CD4-positive, alpha-beta T cell (primary cell): ENCODE results near the gene NFAM1. TPM values are rescaled to one million over a fixed set of nuclear protein-coding genes. Genes with fewer than 3 reads are reported as not detected.

ENCODE experiments used
- ATAC-seq: fragments of 200-7000 bp; cut with Tn5 transposase; one replicate; pipeline ENCODE4 v1.10.0; 2022; ENCODE audit warnings: mild to moderate bottlenecking; ENCODE audit not compliant: poor library complexity
- CTCF ChIA-PET: fragments of 350-600 bp; sonication (Branson Sonifier 250); formaldehyde crosslinking; loops from one replicate; lab custom pipeline; 2021; ENCODE audit warnings: antibody characterized with exemption, inconsistent platforms; lab: Charles Lee
- POLR2A ChIA-PET: fragments of 350-600 bp; sonication (Branson Sonifier 250); formaldehyde crosslinking; loops from one replicate; lab custom pipeline; 2021; ENCODE audit warnings: antibody characterized with exemption, inconsistent platforms; lab: Charles Lee
- DNase-seq, 14 experiments: peaks; one replicate each; pipeline ENCODE4 v3.0.0-alpha.2; 2013 to 2020; ENCODE audit warnings: mixed read lengths in 2 of 14
- H3K27ac ChIP-seq, 2 donors: one replicate each; pipeline versions ENCODE4 v1.5.1 to v1.7.0; 2013; ENCODE audit warnings: low read length in 2 of 2, low read depth in 1 of 2, mild to moderate bottlenecking in 1 of 2
- H3K27me3 ChIP-seq, 2 experiments: 1 replicate in 1 of 2; 2 replicates in 1 of 2; pipeline versions ENCODE4 v1.6.1 to v1.7.0; 2013; ENCODE audit warnings: low read length in 2 of 2, control low read depth in 1 of 2, mild to moderate bottlenecking in 1 of 2, moderate library complexity in 1 of 2; ENCODE audit not compliant: insufficient read depth in 2 of 2, control insufficient read depth in 1 of 2
- H3K36me3 ChIP-seq: one replicate; pipeline ENCODE4 v1.6.1; 2013; ENCODE audit warnings: low read length, control low read depth; ENCODE audit not compliant: insufficient read depth
- H3K4me1 ChIP-seq: one replicate; pipeline ENCODE4 v1.6.1; 2013; ENCODE audit warnings: low read length, control low read depth; ENCODE audit not compliant: insufficient read depth
- H3K4me3 ChIP-seq: one replicate; pipeline ENCODE4 v1.5.1; 2013; ENCODE audit warnings: mild to moderate bottlenecking, low read length, moderate library complexity
- H3K9me3 ChIP-seq, 2 experiments: 1 replicate in 1 of 2; 2 replicates in 1 of 2; pipeline versions ENCODE4 v1.6.1 to v1.7.0; 2013; ENCODE audit warnings: low read length in 2 of 2, mild to moderate bottlenecking in 2 of 2, control low read depth in 1 of 2, moderate library complexity in 1 of 2; ENCODE audit not compliant: control insufficient read depth in 1 of 2, insufficient read depth in 1 of 2
- H3K27ac Mint-ChIP-seq: one replicate; pipeline ENCODE4 v1.8.0; 2020; ENCODE audit warnings: mixed read lengths
- H3K27me3 Mint-ChIP-seq: one replicate; pipeline ENCODE4 v1.8.0; 2021; ENCODE audit warnings: mixed read lengths
- H3K36me3 Mint-ChIP-seq: one replicate; pipeline ENCODE4 v1.8.0; 2021; ENCODE audit warnings: low read depth, mixed read lengths
- H3K4me1 Mint-ChIP-seq: one replicate; pipeline ENCODE4 v1.8.0; 2021; ENCODE audit warnings: low read depth, mixed read lengths
- H3K4me3 Mint-ChIP-seq: one replicate; pipeline ENCODE4 v1.8.0; 2020; ENCODE audit warnings: mild to moderate bottlenecking, mixed read lengths
- H3K9me3 Mint-ChIP-seq: one replicate; pipeline ENCODE4 v1.8.0; 2020; ENCODE audit warnings: mixed read lengths
- CTCF ChIP-seq: fragments of 200-600 bp; IDR thresholded peaks from one replicate; pipeline ENCODE4 v1.8.0; 2022; ENCODE audit warnings: antibody characterized with exemption, mild to moderate bottlenecking
- intact Hi-C, 2 experiments: fragments of 100-400 bp; cut with DNase I in 1 of 2; cut with micrococcal nuclease in 1 of 2; formaldehyde crosslinking; loops; one replicate each; pipeline versions ENCODE4 v1.15.1 to v1.9.0; 2023 to 2025; cut with DNase I, micrococcal nuclease
- total RNA-seq, 174 experiments: library from RNA in 2 of 174; stranded (reverse) in 2 of 174; gene quantifications; one replicate each; pipeline ENCODE4 v1.2.3 and lab custom pipeline; 2021 to 2026

The NFAM1 gene
- total RNA-seq, 2 experiments from 2014 or later, result 0.34 to 0.38 TPM

GRCh38 chr22:42371099-42371498, 61.1 kb downstream of the NFAM1 start:
- H3K4me1 Mint-ChIP-seq, result peaks cover 23% of the 10 kb centered on the region

GRCh38 chr22:42369250-42370041, 62.8 kb downstream of the NFAM1 start:
- intact Hi-C loops, result loop anchor here (2.0 to 5.0 kb wide), 4 partner anchors 67 to 277 kb away; partner anchors contain the start of genes NDUFA6 (in 1 of the 2) and TCF20 (in 1 of the 2)
- no peak overlapping the region for H3K27ac ChIP-seq
- Mint-ChIP-seq H3K4me1 (peaks cover 18% of the 10 kb centered on the region), H3K9me3 (no peaks in the 10 kb centered on the region), H3K4me3 (peak overlapping the region; percentile 88), H3K36me3 (no peaks in the 10 kb centered on the region), H3K27ac (peak overlapping the region; percentile 27), H3K27me3 (peaks cover 39% of the 10 kb centered on the region)
- ChIA-PET CTCF (interaction anchor here (1.2 kb wide), 1 partner anchor 279 kb away, joined by 6 read pairs; the partner anchor contains the start of gene NDUFA6), POLR2A (interaction anchor here (0.5 to 1.7 kb wide), 8 partner anchors 10 to 569 kb away, joined by 3 to 9 read pairs (median 3); partner anchors contain the start of genes CCDC134 and NDUFA6)
- ATAC-seq, result peak; percentile 94
- H3K4me1 ChIP-seq, result peaks cover 24% of the 10 kb centered on the region
- H3K27me3 ChIP-seq, result peaks cover 23 to 33% of the 10 kb centered on the region in 2 experiments
- peak; percentile 66 to 91 (median 78) for DNase-seq
- H3K4me3 ChIP-seq, result peak overlapping the region; percentile 66
- no peak for TF ChIP-seq CTCF
- H3K9me3 ChIP-seq, result peaks cover 0 to 16% of the 10 kb centered on the region in 2 experiments
- no peaks in the 10 kb centered on the region for H3K36me3 ChIP-seq

More at GRCh38 chr22:42371099-42371498, 61.1 kb downstream of the NFAM1 start:
- no peak for ATAC-seq
- TF ChIP-seq CTCF, result no peak
- ChIA-PET CTCF (no interaction called here), POLR2A (no interaction called here)
- Histone ChIP-seq H3K9me3 (peaks cover 0 to 16% of the 10 kb centered on the region in 2 experiments), H3K4me1 (peaks cover 29% of the 10 kb centered on the region), H3K27ac (no peak overlapping the region), H3K36me3 (no peaks in the 10 kb centered on the region), H3K27me3 (peaks cover 23% of the 10 kb centered on the region in 2 experiments), H3K4me3 (no peak overlapping the region)
- Mint-ChIP-seq H3K36me3 (no peaks in the 10 kb centered on the region), H3K4me3 (peak overlapping the region; percentile 14), H3K9me3 (no peaks in the 10 kb centered on the region), H3K27ac (no peak overlapping the region), H3K27me3 (peaks cover 23% of the 10 kb centered on the region)
- DNase-seq, result no peak
- intact Hi-C loops, result no loop called here

- peak overlapping the region; percentile 66 for H3K4me3 ChIP-seq
- H3K36me3 Mint-ChIP-seq, result no peaks in the 10 kb centered on the region
- no peaks in the 10 kb centered on the region for H3K36me3 ChIP-seq
- no peak overlapping the region for H3K27ac Mint-ChIP-seq
- ATAC-seq (peak; percentile 34), DNase-seq (peak in 10 of 14 experiments; percentile 4 to 65 (median 26))
- intact Hi-C loops, result loop anchor here (2.0 to 5.0 kb wide), 4 partner anchors 68 to 276 kb away; partner anchors contain the start of genes NDUFA6 (in 1 of the 2) and TCF20 (in 1 of the 2)
- peaks cover 18% of the 10 kb centered on the region for H3K4me1 Mint-ChIP-seq
- peak overlapping the region; percentile 76 for H3K4me3 Mint-ChIP-seq
- no peak for TF ChIP-seq CTCF
- no peaks in the 10 kb centered on the region for H3K9me3 Mint-ChIP-seq
- CTCF ChIA-PET, result interaction anchor here (1.2 kb wide), 1 partner anchor 278 kb away, joined by 6 read pairs; the partner anchor contains the start of gene NDUFA6
- POLR2A ChIA-PET, result interaction anchor here (0.5 to 1.7 kb wide), 6 partner anchors 9 to 568 kb away, joined by 3 to 9 read pairs (median 3); partner anchors contain the start of gene CCDC134
- peaks cover 23 to 33% of the 10 kb centered on the region in 2 experiments for H3K27me3 ChIP-seq
- H3K27ac ChIP-seq, result no peak overlapping the region
- H3K9me3 ChIP-seq, result peaks cover 0 to 16% of the 10 kb centered on the region in 2 experiments
- H3K4me1 ChIP-seq, result peaks cover 24% of the 10 kb centered on the region
- H3K27me3 Mint-ChIP-seq, result peaks cover 46% of the 10 kb centered on the region
Observed at GRCh38 chr22:42368379-42369249, 63.6 kb downstream of the NFAM1 start.
